Caco-2 (cell line): ENCODE results near the gene SESN1. TPM values are rescaled to one million over a fixed set of nuclear protein-coding genes. Genes with fewer than 3 reads are reported as not detected.

Source experiments
- BruUV-seq: library from RNA; stranded (reverse); fragments of 400-500 nt; replicated peaks from 2 replicates; lab custom pipeline; 2021; lab: Mats Ljungman, UMichigan
- CTCF ChIA-PET: fragments of 300-600 bp; sonication (Branson Sonifier 250); formaldehyde crosslinking; loops from one replicate; lab custom pipeline; 2022; ENCODE audit warnings: antibody characterized with exemption; lab: Charles Lee
- POLR2A ChIA-PET: fragments of 300-600 bp; sonication (Branson Sonifier 250); formaldehyde crosslinking; loops from one replicate; lab custom pipeline; 2022; ENCODE audit warnings: antibody characterized with exemption; lab: Charles Lee
- DNase-seq, 2 experiments: peaks; one replicate each; pipeline versions ENCODE4 v3.0.0 to v3.0.0-alpha.2; 2020 to 2022
- H3K27me3 ChIP-seq: replicated peaks from 2 replicates; pipeline ENCODE4 v1.6.0; 2011; ENCODE audit warnings: low read length; ENCODE audit not compliant: control insufficient read depth, insufficient read depth
- H3K36me3 ChIP-seq: 2 replicates; pipeline ENCODE4 v1.5.1; 2011; ENCODE audit warnings: low read length; ENCODE audit not compliant: control insufficient read depth, insufficient read depth
- H3K4me1 ChIP-seq: fragments of 250-450 bp; sonication (Bioruptor Pico); 2 replicates; pipeline ENCODE4 v1.5.1; 2020; ENCODE audit warnings: mild to moderate bottlenecking
- H3K4me3 ChIP-seq: 2 replicates; pipeline ENCODE4 v1.5.1; 2011; ENCODE audit warnings: low read depth, mild to moderate bottlenecking, control low read depth, low read length
- H3K9me3 ChIP-seq: fragments of 250-450 bp; sonication (Bioruptor Pico); 2 replicates; pipeline ENCODE4 v1.5.1; 2020; ENCODE audit warnings: mild to moderate bottlenecking, moderate library complexity
- H3K27ac Mint-ChIP-seq: one replicate; pipeline ENCODE4 v1.8.0; 2022; ENCODE audit warnings: mixed read lengths; ENCODE audit not compliant: unreplicated experiment
- H3K27me3 Mint-ChIP-seq: one replicate; pipeline ENCODE4 v1.8.0; 2022; ENCODE audit warnings: mixed read lengths; ENCODE audit not compliant: insufficient read depth, unreplicated experiment
- H3K36me3 Mint-ChIP-seq: one replicate; pipeline ENCODE4 v1.8.0; 2022; ENCODE audit warnings: mild to moderate bottlenecking, mixed read lengths; ENCODE audit not compliant: insufficient read depth, unreplicated experiment
- H3K4me1 Mint-ChIP-seq: one replicate; pipeline ENCODE4 v1.8.0; 2022; ENCODE audit warnings: low read depth, mixed read lengths; ENCODE audit not compliant: unreplicated experiment
- H3K4me3 Mint-ChIP-seq: one replicate; pipeline ENCODE4 v1.8.0; 2022; ENCODE audit warnings: mild to moderate bottlenecking, moderate library complexity, mixed read lengths; ENCODE audit not compliant: unreplicated experiment
- H3K9me3 Mint-ChIP-seq: one replicate; pipeline ENCODE4 v1.8.0; 2022; ENCODE audit warnings: mixed read lengths; ENCODE audit not compliant: unreplicated experiment
- intact Hi-C: fragments of 100-400 bp; cut with micrococcal nuclease; formaldehyde crosslinking; loops from one replicate; pipeline ENCODE4 v1.10.0; 2022; ENCODE audit not compliant: unreplicated experiment
- total RNA-seq: library from RNA; stranded (reverse); gene quantifications from 2 replicates; pipeline ENCODE4 v1.2.3, GENCODE V29; 2022
- TF ChIP-seq, protein P1 (sequence below), 2 experiments: fragments of 200-600 bp in 1 of 2; IDR thresholded peaks; 1 replicate in 1 of 2; 2 replicates in 1 of 2; pipeline versions ENCODE4 v1.5.1 to v1.8.0; 2011 to 2022; ENCODE audit warnings: antibody characterized with exemption in 1 of 2, control low read depth in 1 of 2, inconsistent platforms in 1 of 2, low read depth in 1 of 2, low read length in 1 of 2, mild to moderate bottlenecking in 1 of 2, moderate library complexity in 1 of 2; ENCODE audit not compliant: insufficient read depth in 1 of 2, severe bottlenecking in 1 of 2, unreplicated experiment in 1 of 2

Gene SESN1
- total RNA-seq, 1 experiment from 2014 or later: 21.9 TPM

- no TSS peak for BruUV-seq
- CTCF ChIA-PET: interaction anchor here (0.8 kb wide), 1 partner anchor 18 kb away, joined by 3 read pairs; no protein-coding TSS in a partner anchor
- intact Hi-C loops: loop anchor here (1.0 kb wide), 2 partner anchors 17 to 84 kb away; no protein-coding TSS in a partner anchor
- POLR2A ChIA-PET: no interaction called here
- H3K9me3 ChIP-seq: no peaks in the 10 kb centered on the region
- H3K27me3 Mint-ChIP-seq: no peaks in the 10 kb centered on the region
- H3K4me1 Mint-ChIP-seq: peaks cover 33% of the 10 kb centered on the region
- H3K27ac Mint-ChIP-seq: peak overlapping the region; percentile 50
- H3K36me3 ChIP-seq: peaks cover 2% of the 10 kb centered on the region
- H3K4me3 ChIP-seq: no peak overlapping the region
- H3K9me3 Mint-ChIP-seq: no peaks in the 10 kb centered on the region
- H3K36me3 Mint-ChIP-seq: peaks cover 32% of the 10 kb centered on the region
- no peaks in the 10 kb centered on the region for H3K27me3 ChIP-seq
- H3K4me3 Mint-ChIP-seq: no peak overlapping the region
- TF ChIP-seq, protein P1, sequence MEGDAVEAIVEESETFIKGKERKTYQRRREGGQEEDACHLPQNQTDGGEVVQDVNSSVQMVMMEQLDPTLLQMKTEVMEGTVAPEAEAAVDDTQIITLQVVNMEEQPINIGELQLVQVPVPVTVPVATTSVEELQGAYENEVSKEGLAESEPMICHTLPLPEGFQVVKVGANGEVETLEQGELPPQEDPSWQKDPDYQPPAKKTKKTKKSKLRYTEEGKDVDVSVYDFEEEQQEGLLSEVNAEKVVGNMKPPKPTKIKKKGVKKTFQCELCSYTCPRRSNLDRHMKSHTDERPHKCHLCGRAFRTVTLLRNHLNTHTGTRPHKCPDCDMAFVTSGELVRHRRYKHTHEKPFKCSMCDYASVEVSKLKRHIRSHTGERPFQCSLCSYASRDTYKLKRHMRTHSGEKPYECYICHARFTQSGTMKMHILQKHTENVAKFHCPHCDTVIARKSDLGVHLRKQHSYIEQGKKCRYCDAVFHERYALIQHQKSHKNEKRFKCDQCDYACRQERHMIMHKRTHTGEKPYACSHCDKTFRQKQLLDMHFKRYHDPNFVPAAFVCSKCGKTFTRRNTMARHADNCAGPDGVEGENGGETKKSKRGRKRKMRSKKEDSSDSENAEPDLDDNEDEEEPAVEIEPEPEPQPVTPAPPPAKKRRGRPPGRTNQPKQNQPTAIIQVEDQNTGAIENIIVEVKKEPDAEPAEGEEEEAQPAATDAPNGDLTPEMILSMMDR (IDR thresholded peaks at IDR 0.05; ENCODE audit: insufficient read depth in 1 of 2, low read depth in 1 of 2, low read length in 1 of 2, severe bottlenecking in 1 of 2, unreplicated experiment in 1 of 2): no peak
- H3K4me1 ChIP-seq: peaks cover 31% of the 10 kb centered on the region
- DNase-seq: no peak
These were observed 105.9 kb downstream of the SESN1 start for GRCh38 chr6:108988765-108989164.

GRCh38 chr6:108988296-108988695 lies 106.3 kb downstream of the SESN1 start:
- Mint-ChIP-seq H3K27me3 (no peaks in the 10 kb centered on the region), H3K36me3 (peaks cover 31% of the 10 kb centered on the region), H3K27ac (peak overlapping the region; percentile 50), H3K4me3 (no peak overlapping the region), H3K9me3 (no peaks in the 10 kb centered on the region), H3K4me1 (peaks cover 33% of the 10 kb centered on the region)
- Histone ChIP-seq H3K4me1 (peaks cover 31% of the 10 kb centered on the region), H3K9me3 (no peaks in the 10 kb centered on the region), H3K36me3 (peaks cover 2% of the 10 kb centered on the region), H3K4me3 (no peak overlapping the region), H3K27me3 (no peaks in the 10 kb centered on the region)
- intact Hi-C loops: no loop called here
- TF ChIP-seq, protein P1 (IDR thresholded peaks at IDR 0.05; ENCODE audit: insufficient read depth in 1 of 2, low read depth in 1 of 2, low read length in 1 of 2, severe bottlenecking in 1 of 2, unreplicated experiment in 1 of 2): no peak
- ChIA-PET POLR2A (no interaction called here), CTCF (interaction anchor here (0.8 to 0.9 kb wide), 2 partner anchors 17 to 429 kb away, joined by 3 read pairs; no protein-coding TSS in a partner anchor)
- DNase-seq: peak in 1 of 2 experiments; percentile 21
- no TSS peak for BruUV-seq

DNA sequence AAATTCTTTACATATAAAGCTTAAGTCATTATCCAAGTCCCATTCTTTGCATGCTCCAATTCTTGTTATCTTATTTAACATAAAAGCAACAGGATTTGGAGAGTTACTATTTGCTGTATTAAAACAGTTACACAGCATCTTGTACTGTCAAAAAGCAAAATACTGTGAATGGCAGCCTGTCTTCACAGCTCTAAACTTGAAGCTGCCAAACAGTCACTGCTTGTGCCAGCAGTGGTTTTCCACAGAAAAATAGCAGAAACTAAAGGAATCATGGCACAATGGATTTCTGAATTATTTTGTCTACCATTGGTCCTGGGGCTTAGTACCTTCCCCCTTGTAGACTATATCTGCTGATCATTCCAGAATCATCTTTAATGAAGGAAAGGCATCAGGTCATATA lies 107.5 kb downstream of the SESN1 start:
- peaks cover 31% of the 10 kb centered on the region for H3K4me1 ChIP-seq
- H3K4me3 ChIP-seq: no peak overlapping the region
- Mint-ChIP-seq H3K36me3 (peaks cover 23% of the 10 kb centered on the region), H3K4me1 (peaks cover 33% of the 10 kb centered on the region), H3K9me3 (no peaks in the 10 kb centered on the region), H3K27me3 (no peaks in the 10 kb centered on the region), H3K27ac (no peak overlapping the region), H3K4me3 (no peak overlapping the region)
- H3K27me3 ChIP-seq: no peaks in the 10 kb centered on the region
- CTCF ChIA-PET: no interaction called here
- DNase-seq: no peak
- no TSS peak for BruUV-seq
- no peaks in the 10 kb centered on the region for H3K9me3 ChIP-seq
- TF ChIP-seq, protein P1 (IDR thresholded peaks at IDR 0.05; ENCODE audit: insufficient read depth in 1 of 2, low read depth in 1 of 2, low read length in 1 of 2, severe bottlenecking in 1 of 2, unreplicated experiment in 1 of 2): no peak
- POLR2A ChIA-PET: no interaction called here
- intact Hi-C loops: no loop called here
- peaks cover 2% of the 10 kb centered on the region for H3K36me3 ChIP-seq
